H1 (cell line): Measurements from ENCODE around the gene PPP1R3F. TPM values are rescaled to one million over a fixed set of nuclear protein-coding genes. Genes with fewer than 3 reads are reported as not detected.

Experiments used
- CTCF ChIA-PET: fragments of 300-600 bp; sonication (Branson Sonifier 250); formaldehyde crosslinking; loops from one replicate; lab custom pipeline; 2021; ENCODE audit not compliant: partially characterized antibody; lab: Charles Lee
- POLR2A ChIA-PET: fragments of 300-600 bp; sonication (Branson Sonifier 250); formaldehyde crosslinking; loops from one replicate; lab custom pipeline; 2021; ENCODE audit warnings: inconsistent platforms; ENCODE audit not compliant: partially characterized antibody; lab: Charles Lee
- DNase-seq, 2 experiments: peaks; one replicate each; pipeline versions ENCODE4 v3.0.0 to v3.0.0-alpha.2; 2010 to 2022; ENCODE audit warnings: low spot score in 2 of 2, low read depth in 1 of 2, mixed read lengths in 1 of 2
- FAIRE-seq: peaks from 2 replicates; lab custom pipeline; 2011; peaks lifted over from hg19 to GRCh38; lab: Jason Lieb, UNC
- H2AFZ ChIP-seq: 2 replicates; pipeline ENCODE4 v1.8.1; 2012; ENCODE audit warnings: low read length, inconsistent platforms
- H2AK5ac ChIP-seq: 2 replicates; pipeline ENCODE4 v1.6.1; 2013; ENCODE audit warnings: low read depth, low read length
- H2BK120ac ChIP-seq: replicated peaks from 2 replicates; pipeline ENCODE3; 2013; ENCODE audit warnings: low read depth, low read length, inconsistent platforms
- H2BK12ac ChIP-seq: 2 replicates; pipeline ENCODE4 v1.6.1; 2013; ENCODE audit warnings: low read depth, low read length
- H2BK15ac ChIP-seq: 2 replicates; pipeline ENCODE4 v1.6.1; 2013; ENCODE audit warnings: low read length
- H2BK20ac ChIP-seq: 2 replicates; pipeline ENCODE4 v1.6.1; 2013; ENCODE audit warnings: low read length
- H2BK5ac ChIP-seq: 2 replicates; pipeline ENCODE4 v1.6.1; 2013; ENCODE audit warnings: low read depth, low read length
- H3K14ac ChIP-seq: 2 replicates; pipeline ENCODE4 v1.6.1; 2013; ENCODE audit warnings: inconsistent platforms; ENCODE audit not compliant: insufficient read length
- H3K18ac ChIP-seq: 2 replicates; pipeline ENCODE4 v1.6.1; 2013; ENCODE audit warnings: low read length; ENCODE audit errors: extremely low read depth
- H3K23ac ChIP-seq: 2 replicates; pipeline ENCODE4 v1.6.1; 2013; ENCODE audit warnings: inconsistent platforms; ENCODE audit not compliant: insufficient read length
- H3K23me2 ChIP-seq: 2 replicates; pipeline ENCODE4 v1.6.1; 2013; ENCODE audit warnings: low read depth, low read length
- H3K27ac ChIP-seq: 2 replicates; pipeline ENCODE4 v1.6.1; 2011; ENCODE audit warnings: low read depth, low read length, inconsistent platforms
- H3K27me3 ChIP-seq, 4 experiments: replicated peaks in 1 of 4; 1 replicate in 1 of 4; 2 replicates in 3 of 4; pipeline versions ENCODE4 v1.6.1 to v1.8.1; 2011 to 2013; ENCODE audit warnings: low read length in 3 of 4, mild to moderate bottlenecking in 3 of 4, inconsistent platforms in 2 of 4, mixed read lengths in 2 of 4, moderate library complexity in 1 of 4; ENCODE audit not compliant: control insufficient read depth in 3 of 4, insufficient read depth in 3 of 4; ENCODE audit errors: extremely low read depth in 1 of 4
- H3K36me3 ChIP-seq, 4 experiments: 2 replicates each; pipeline versions ENCODE4 v1.6.1 to v1.8.1; 2011 to 2013; ENCODE audit warnings: mild to moderate bottlenecking in 4 of 4, low read length in 3 of 4, moderate library complexity in 2 of 4, control low read depth in 1 of 4, inconsistent platforms in 1 of 4; ENCODE audit not compliant: insufficient read depth in 4 of 4, control insufficient read depth in 2 of 4
- H3K4ac ChIP-seq: replicated peaks from 2 replicates; pipeline ENCODE3; 2013; ENCODE audit warnings: low read length, low read depth, mixed read lengths, inconsistent platforms; ENCODE audit not compliant: insufficient read length
- H3K4me1 ChIP-seq, 4 experiments: replicated peaks in 1 of 4; 1 replicate in 1 of 4; 2 replicates in 3 of 4; pipeline versions ENCODE4 v1.6.1 to v1.8.1; 2011 to 2013; ENCODE audit warnings: low read length in 3 of 4, inconsistent platforms in 2 of 4, mixed read lengths in 1 of 4; ENCODE audit not compliant: insufficient read depth in 4 of 4, control insufficient read depth in 3 of 4
- H3K4me2 ChIP-seq, 2 experiments: 2 replicates each; pipeline versions ENCODE4 v1.6.1 to v1.8.1; 2011 to 2013; ENCODE audit warnings: low read depth in 2 of 2, low read length in 2 of 2, control low read depth in 1 of 2, inconsistent platforms in 1 of 2, mild to moderate bottlenecking in 1 of 2; ENCODE audit not compliant: insufficient read depth in 1 of 2
- H3K4me3 ChIP-seq, 4 experiments: fragments of 200-600, 300-600 bp in 1 of 4; sonication (generic), shearing (Covaris generic), sonication (Bioruptor Twin) in 1 of 4; 2 replicates each; pipeline versions ENCODE4 v1.5.1 to v1.8.1; 2011 to 2016; ENCODE audit warnings: low read length in 4 of 4, low read depth in 3 of 4, control low read depth in 2 of 4, inconsistent platforms in 2 of 4, mild to moderate bottlenecking in 2 of 4, mixed read lengths in 1 of 4, moderate library complexity in 1 of 4; ENCODE audit not compliant: insufficient read depth in 2 of 4; ENCODE audit errors: extremely low read depth in 1 of 4
- H3K56ac ChIP-seq: replicated peaks from 2 replicates; pipeline ENCODE3; 2013; ENCODE audit warnings: low read depth, mild to moderate bottlenecking, mixed read lengths, low read length, inconsistent platforms; ENCODE audit not compliant: insufficient read length
- H3K79me1 ChIP-seq: 2 replicates; pipeline ENCODE4 v1.6.1; 2013; ENCODE audit warnings: low read depth, low read length, control low read depth
- H3K79me2 ChIP-seq, 2 experiments: 2 replicates each; pipeline versions ENCODE4 v1.6.1 to v1.8.1; 2012 to 2013; ENCODE audit warnings: low read length in 2 of 2, mild to moderate bottlenecking in 2 of 2, inconsistent platforms in 1 of 2; ENCODE audit not compliant: insufficient read depth in 2 of 2, control insufficient read depth in 1 of 2
- H3K9ac ChIP-seq, 4 experiments: replicated peaks in 1 of 4; 1 replicate in 1 of 4; 2 replicates in 3 of 4; pipeline versions ENCODE4 v1.6.1 to v1.8.1; 2011 to 2013; ENCODE audit warnings: low read depth in 3 of 4, low read length in 3 of 4, control low read depth in 2 of 4, mild to moderate bottlenecking in 2 of 4, moderate library complexity in 2 of 4, inconsistent platforms in 1 of 4; ENCODE audit errors: extremely low read depth in 1 of 4
- H3K9me3 ChIP-seq, 2 experiments: 2 replicates each; pipeline versions ENCODE4 v1.6.1 to v1.8.1; 2012 to 2013; ENCODE audit warnings: mild to moderate bottlenecking in 2 of 2, moderate library complexity in 2 of 2, control low read depth in 1 of 2, inconsistent platforms in 1 of 2, low read depth in 1 of 2, low read length in 1 of 2, mixed read lengths in 1 of 2; ENCODE audit not compliant: insufficient read depth in 2 of 2
- H4K20me1 ChIP-seq, 2 experiments: replicated peaks in 1 of 2; 2 replicates each; pipeline versions ENCODE3 to v1.8.1; 2011 to 2013; ENCODE audit warnings: inconsistent platforms in 2 of 2, low read length in 2 of 2, mild to moderate bottlenecking in 1 of 2; ENCODE audit not compliant: insufficient read depth in 2 of 2, control insufficient read depth in 1 of 2
- H4K5ac ChIP-seq: 2 replicates; pipeline ENCODE4 v1.6.1; 2013; ENCODE audit warnings: low read length, low read depth, mixed read lengths, inconsistent platforms; ENCODE audit not compliant: insufficient read length
- H4K8ac ChIP-seq: 2 replicates; pipeline ENCODE4 v1.8.0; 2013; ENCODE audit warnings: mild to moderate bottlenecking, moderate library complexity, low read length, inconsistent platforms; ENCODE audit not compliant: insufficient read depth; ENCODE audit errors: extremely low read depth
- H4K91ac ChIP-seq: replicated peaks from 2 replicates; pipeline ENCODE3; 2013; ENCODE audit warnings: low read length, mixed read lengths, inconsistent platforms; ENCODE audit not compliant: insufficient read length
- CBX8 ChIP-seq: fragments of 300-800, 300-1000 bp; sonication (generic); IDR thresholded peaks from 2 replicates; pipeline ENCODE4 v1.7.1; 2016; ENCODE audit warnings: low read depth, low read length, borderline replicate concordance
- GABPA ChIP-seq: IDR thresholded peaks from 2 replicates; pipeline ENCODE4 v1.6.1; 2011; ENCODE audit warnings: mild to moderate bottlenecking, low read length, moderate library complexity, borderline replicate concordance; ENCODE audit not compliant: insufficient read depth
- KDM1A ChIP-seq: fragments of 200-600, 300-600 bp; sonication (generic); IDR thresholded peaks from 2 replicates; pipeline ENCODE4 v1.7.1; 2016; ENCODE audit warnings: mild to moderate bottlenecking, low read length, borderline replicate concordance
- NANOG ChIP-seq: IDR thresholded peaks from 2 replicates; pipeline ENCODE4 v1.6.1; 2011; ENCODE audit warnings: low read length, low read depth, mild to moderate bottlenecking, inconsistent platforms; ENCODE audit not compliant: insufficient read depth, poor library complexity, severe bottlenecking
- RFX5 ChIP-seq: IDR thresholded peaks from 2 replicates; pipeline ENCODE4 v1.6.1; 2011; ENCODE audit warnings: low read depth, low read length, improper control_type of control experiment, borderline replicate concordance
- SIX5 ChIP-seq: IDR thresholded peaks from 2 replicates; pipeline ENCODE4 v1.6.1; 2011; ENCODE audit warnings: mild to moderate bottlenecking, low read depth, low read length
- SP4 ChIP-seq: IDR thresholded peaks from 2 replicates; pipeline ENCODE4 v1.6.1; 2012; ENCODE audit warnings: low read length, inconsistent platforms
- TAF7 ChIP-seq: optimal IDR thresholded peaks from 2 replicates; pipeline ENCODE3; 2011; ENCODE audit warnings: low read depth, mild to moderate bottlenecking, inconsistent platforms, low read length, moderate library complexity, borderline replicate concordance
- WGBS, 2 experiments: shearing (Covaris generic) in 1 of 2; methylation state at CpG; one replicate each; pipeline versions ENCODE4 v1.1.6 to v1.1.7; 2013 to 2015; ENCODE audit warnings: low lambda C conversion rate in 2 of 2, mixed read lengths in 2 of 2, inconsistent platforms in 1 of 2, low coverage in 1 of 2, missing lambda C conversion rate in 1 of 2; ENCODE audit not compliant: insufficient replicate concordance in 2 of 2, insufficient coverage in 1 of 2, insufficient read length in 1 of 2; ENCODE audit errors: extremely low coverage in 1 of 2, missing lambda C conversion rate in 1 of 2; 5-methylcytosine and 5-hydroxymethylcytosine counted together
- polyA plus RNA-seq, 7 experiments: library from polyadenylated mRNA; depleted of rRNA in 3 of 7; stranded (reverse) in 5 of 7; unstranded in 2 of 7; fragments of >200 nt in 5 of 7; fragments of 200-250 nt in 2 of 7; gene quantifications; 1 replicate in 5 of 7; 2 replicates in 1 of 7; 4 replicates in 1 of 7; pipeline versions ENCODE4 v1.2.1 to v1.2.3, GENCODE V29; 2011 to 2013; ENCODE audit warnings: missing spikeins in 2 of 7, mixed read lengths in 2 of 7
- total RNA-seq: library from RNA; stranded (reverse); fragmentation: NEBNext Ultra II Directional; extraction: Animal tissue kit (Norgen Biotek cat#: 25700); gene quantifications from 2 replicates; pipeline ENCODE4 v1.2.1, GENCODE V29; 2021
- TF ChIP-seq, protein P1 (sequence below): IDR thresholded peaks from 2 replicates; pipeline ENCODE4 v1.6.1; 2012; ENCODE audit warnings: low read length, inconsistent platforms
- TF ChIP-seq, protein P2 (sequence below): IDR thresholded peaks from 2 replicates; pipeline ENCODE4 v1.6.1; 2011; ENCODE audit warnings: low read length, improper control_type of control experiment

PPP1R3F gene
- total and polyA plus RNA-seq, 2 of the 8 experiments (the other 6 are each of a cell fraction or from before 2014, with no cell fraction given) = 5.1 to 6.8 TPM

DNA sequence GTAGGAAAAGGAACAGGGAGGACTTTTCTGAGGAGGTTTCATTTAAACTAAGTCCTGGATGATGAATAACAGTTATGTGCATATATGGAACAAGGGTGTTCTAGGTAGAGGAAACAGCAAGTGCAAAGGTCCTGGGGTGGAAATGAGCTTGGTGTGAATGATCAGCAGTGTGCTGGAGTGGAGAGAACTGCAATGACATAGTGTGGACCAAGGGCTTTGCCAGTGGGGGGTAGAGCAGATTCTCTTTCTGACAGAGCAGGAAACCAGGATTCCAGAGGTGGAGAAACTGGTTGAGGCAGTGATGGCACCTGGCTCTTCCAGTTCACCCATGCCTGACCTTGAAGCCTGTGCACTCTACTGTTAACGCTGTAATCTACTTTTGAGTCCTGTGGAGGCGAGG lies 1.7 kb downstream of the PPP1R3F start:
- Histone ChIP-seq H4K91ac (no peak overlapping the region), H3K4me1 (peaks cover 0 to 14% (median 5%) of the 10 kb centered on the region in 4 experiments; a peak in 4 of 7 replicates), H4K8ac (no peak overlapping the region), H3K79me2 (peaks cover 12 to 38% of the 10 kb centered on the region in 2 experiments; a peak in 3 of 4 replicates), H2BK15ac (no peak overlapping the region), H3K27me3 (no peaks in the 10 kb centered on the region), H3K9ac (no peak overlapping the region), H4K20me1 (peaks cover 0 to 17% of the 10 kb centered on the region in 2 experiments), H3K36me3 (no peaks in the 10 kb centered on the region), H3K4ac (no peak overlapping the region), H2BK12ac (no peak overlapping the region), H3K79me1 (peaks cover 2% of the 10 kb centered on the region; the same call in 1 of the 2 replicates), H2BK20ac (no peak overlapping the region), H3K27ac (no peak overlapping the region), H2BK5ac (no peak overlapping the region), H4K5ac (no peak overlapping the region), H2AK5ac (no peak overlapping the region), H3K14ac (no peak overlapping the region), H3K4me2 (peak overlapping the region in 1 of 2 experiments; percentile 93; a peak in 2 of 4 replicates), H2BK120ac (no peak overlapping the region), H3K18ac (no peak overlapping the region), H3K56ac (no peak overlapping the region), H3K23ac (no peak overlapping the region), H3K23me2 (no peaks in the 10 kb centered on the region; the same call in 1 of the 2 replicates), H3K4me3 (peak overlapping the region in 2 of 4 experiments; percentile 4 to 83; a peak in 3 of 8 replicates), H2AFZ (no peak overlapping the region), H3K9me3 (no peaks in the 10 kb centered on the region)
- POLR2A ChIA-PET = interaction anchor here (1.0 to 1.5 kb wide), 2 partner anchors 10 to 11 kb away, joined by 3 to 4 read pairs; no protein-coding TSS in a partner anchor
- WGBS, 2 experiments = 100% methylated on average over 2 of the region's 2 CpGs; no CpG with 5 or more reads in 1 of the 2 experiments
- CTCF ChIA-PET = no interaction called here
- DNase-seq = no peak
- no peak for FAIRE-seq
- TF ChIP-seq RFX5 = no peak
- TF ChIP-seq TAF7 = no peak
- TF ChIP-seq GABPA = no peak
- TF ChIP-seq NANOG = no peak
- TF ChIP-seq, protein P1, sequence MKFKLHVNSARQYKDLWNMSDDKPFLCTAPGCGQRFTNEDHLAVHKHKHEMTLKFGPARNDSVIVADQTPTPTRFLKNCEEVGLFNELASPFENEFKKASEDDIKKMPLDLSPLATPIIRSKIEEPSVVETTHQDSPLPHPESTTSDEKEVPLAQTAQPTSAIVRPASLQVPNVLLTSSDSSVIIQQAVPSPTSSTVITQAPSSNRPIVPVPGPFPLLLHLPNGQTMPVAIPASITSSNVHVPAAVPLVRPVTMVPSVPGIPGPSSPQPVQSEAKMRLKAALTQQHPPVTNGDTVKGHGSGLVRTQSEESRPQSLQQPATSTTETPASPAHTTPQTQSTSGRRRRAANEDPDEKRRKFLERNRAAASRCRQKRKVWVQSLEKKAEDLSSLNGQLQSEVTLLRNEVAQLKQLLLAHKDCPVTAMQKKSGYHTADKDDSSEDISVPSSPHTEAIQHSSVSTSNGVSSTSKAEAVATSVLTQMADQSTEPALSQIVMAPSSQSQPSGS = no peak
- TF ChIP-seq SIX5 = no peak
- TF ChIP-seq, protein P2, sequence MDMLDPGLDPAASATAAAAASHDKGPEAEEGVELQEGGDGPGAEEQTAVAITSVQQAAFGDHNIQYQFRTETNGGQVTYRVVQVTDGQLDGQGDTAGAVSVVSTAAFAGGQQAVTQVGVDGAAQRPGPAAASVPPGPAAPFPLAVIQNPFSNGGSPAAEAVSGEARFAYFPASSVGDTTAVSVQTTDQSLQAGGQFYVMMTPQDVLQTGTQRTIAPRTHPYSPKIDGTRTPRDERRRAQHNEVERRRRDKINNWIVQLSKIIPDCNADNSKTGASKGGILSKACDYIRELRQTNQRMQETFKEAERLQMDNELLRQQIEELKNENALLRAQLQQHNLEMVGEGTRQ = no peak
- TF ChIP-seq SP4 = no peak
- no peak for TF ChIP-seq KDM1A
- no peak for TF ChIP-seq CBX8
